GM19240 (cell line): Measurements from ENCODE around the gene HSPBP1.

ENCODE experiments used
- DNase-seq: peaks from one replicate; pipeline ENCODE4 v3.0.0; 2011; ENCODE audit warnings: low spot score; ENCODE audit not compliant: insufficient read length

The HSPBP1 gene

GRCh38 chr19:55216461-55217198 is 63.3 kb downstream of the HSPBP1 start:
- DNase-seq = no peak

- no peak for DNase-seq
Observed at GRCh38 chr19:55213547-55213946, 66.4 kb downstream of the HSPBP1 start.

GRCh38 chr19:55212447-55212846 is 67.5 kb downstream of the HSPBP1 start:
- no peak for DNase-seq
